Gastrocnemius medialis (tissue), 4 donors: ENCODE measurements around the gene ZEB1. TPM values are rescaled to one million over a fixed set of nuclear protein-coding genes. Genes with fewer than 3 reads are reported as not detected.
"Not testable (repeated sequence)": the region's sequence is repeated elsewhere in the genome, so short reads cannot be mapped to it uniquely, and the experiment has no call there.

ENCODE experiments used
- ATAC-seq, 2 donors: fragments of 150-250 bp; one replicate each; pipeline ENCODE4 v1.9.1; 2016
- DNase-seq, 2 donors: peaks; one replicate each; pipeline ENCODE4 v3.0.0-alpha.2; 2019
- H3K27ac ChIP-seq, 4 donors: fragments of 200-600 bp; sonication (generic); 1 replicate in 1 of 4; 2 replicates in 3 of 4; pipeline ENCODE4 v1.5.1; 2016 to 2018; ENCODE audit warnings: mild to moderate bottlenecking in 2 of 4, moderate library complexity in 1 of 4
- H3K27me3 ChIP-seq, 3 donors: fragments of 200-600 bp; sonication (generic) in 2 of 3; 1 replicate in 1 of 3; 2 replicates in 2 of 3; pipeline versions ENCODE4 v1.5.1 to v1.6.0; 2016 to 2019; ENCODE audit warnings: mild to moderate bottlenecking in 1 of 3, moderate library complexity in 1 of 3
- H3K36me3 ChIP-seq, 2 donors: fragments of 200-600 bp; sonication (generic) in 1 of 2; one replicate each; pipeline ENCODE4 v1.5.1; 2017 to 2018
- H3K4me1 ChIP-seq, 2 donors: fragments of 200-600 bp; sonication (generic) in 1 of 2; one replicate each; pipeline ENCODE4 v1.5.1; 2016 to 2017; ENCODE audit warnings: mild to moderate bottlenecking in 2 of 2
- H3K4me3 ChIP-seq, 4 donors: fragments of 200-600 bp; sonication (generic) in 3 of 4; 1 replicate in 1 of 4; 2 replicates in 3 of 4; pipeline ENCODE4 v1.5.1; 2016 to 2019; ENCODE audit warnings: mild to moderate bottlenecking in 2 of 4
- H3K9me3 ChIP-seq, 3 donors: fragments of 200-600 bp; sonication (generic) in 2 of 3; 1 replicate in 1 of 3; 2 replicates in 2 of 3; pipeline ENCODE4 v1.5.1; 2016 to 2019
- POLR2A ChIP-seq, 2 donors: fragments of 450-650 bp; IDR thresholded peaks; one replicate each; pipeline ENCODE4 v1.6.1; 2017; ENCODE audit warnings: antibody characterized with exemption in 2 of 2, mild to moderate bottlenecking in 2 of 2, moderate library complexity in 2 of 2
- in situ Hi-C, 4 donors: fragments of 200-750 bp; cut with MboI; loops; one replicate each; pipeline versions ENCODE4 v1.15.0 to v1.8.0; 2017; ENCODE audit warnings: low sequenced_read_pairs in 4 of 4
- intact Hi-C: fragments of 100-400 bp; cut with DNase I; formaldehyde crosslinking; loops from one replicate; pipeline ENCODE4 v1.15.1; 2023; ENCODE audit warnings: low total_unique reads
- total RNA-seq, 4 donors: library from RNA; depleted of rRNA; stranded (reverse); fragments of >200 nt; gene quantifications; one replicate each; pipeline versions ENCODE4 v1.1.0 to v1.2.3, GENCODE V29; 2016
- TF ChIP-seq, protein P1 (sequence below), 5 experiments: fragments of 450-650 bp in 3 of 5; fragments of 200-600 bp in 2 of 5; sonication (generic) in 2 of 5; IDR thresholded peaks in 4 of 5; conservative IDR thresholded peaks in 1 of 5; 1 replicate in 4 of 5; 2 replicates in 1 of 5; pipeline ENCODE4 v1.5.1; 2016 to 2019; ENCODE audit warnings: antibody characterized with exemption in 5 of 5, mild to moderate bottlenecking in 3 of 5, moderate library complexity in 3 of 5

The ZEB1 gene
- total RNA-seq, 4 donors from 2014 or later: 67.4 to 175 (median 137) TPM

DNA sequence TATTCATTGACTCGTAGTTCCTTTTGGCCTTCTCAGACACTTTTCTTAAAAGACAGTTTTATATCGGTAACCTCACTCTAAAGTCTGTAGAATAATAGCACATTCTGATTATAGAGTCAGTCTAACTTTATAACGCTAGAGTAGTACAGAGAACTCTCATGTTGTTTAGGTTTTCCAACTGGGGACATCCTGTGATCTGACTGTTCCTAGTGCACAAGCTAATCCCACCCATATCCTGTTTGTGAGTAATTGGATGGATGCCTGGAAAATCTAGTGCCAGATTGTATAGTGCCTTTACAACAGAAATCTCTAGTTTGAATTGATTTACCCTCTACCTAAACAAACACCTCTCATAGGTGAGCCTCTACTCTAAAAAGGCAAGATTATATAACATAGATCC lies 107.4 kb downstream of the ZEB1 start:
- Histone ChIP-seq H3K27me3 (no peaks in the 10 kb centered on the region), H3K36me3 (no peaks in the 10 kb centered on the region), H3K27ac (peak overlapping the region; percentile 55 to 80 (median 74)), H3K9me3 (no peaks in the 10 kb centered on the region), H3K4me3 (peak overlapping the region in 1 of 4 donors; percentile 4), H3K4me1 (peaks cover 56 to 63% of the 10 kb centered on the region in 2 donors)
- TF ChIP-seq, protein P1, sequence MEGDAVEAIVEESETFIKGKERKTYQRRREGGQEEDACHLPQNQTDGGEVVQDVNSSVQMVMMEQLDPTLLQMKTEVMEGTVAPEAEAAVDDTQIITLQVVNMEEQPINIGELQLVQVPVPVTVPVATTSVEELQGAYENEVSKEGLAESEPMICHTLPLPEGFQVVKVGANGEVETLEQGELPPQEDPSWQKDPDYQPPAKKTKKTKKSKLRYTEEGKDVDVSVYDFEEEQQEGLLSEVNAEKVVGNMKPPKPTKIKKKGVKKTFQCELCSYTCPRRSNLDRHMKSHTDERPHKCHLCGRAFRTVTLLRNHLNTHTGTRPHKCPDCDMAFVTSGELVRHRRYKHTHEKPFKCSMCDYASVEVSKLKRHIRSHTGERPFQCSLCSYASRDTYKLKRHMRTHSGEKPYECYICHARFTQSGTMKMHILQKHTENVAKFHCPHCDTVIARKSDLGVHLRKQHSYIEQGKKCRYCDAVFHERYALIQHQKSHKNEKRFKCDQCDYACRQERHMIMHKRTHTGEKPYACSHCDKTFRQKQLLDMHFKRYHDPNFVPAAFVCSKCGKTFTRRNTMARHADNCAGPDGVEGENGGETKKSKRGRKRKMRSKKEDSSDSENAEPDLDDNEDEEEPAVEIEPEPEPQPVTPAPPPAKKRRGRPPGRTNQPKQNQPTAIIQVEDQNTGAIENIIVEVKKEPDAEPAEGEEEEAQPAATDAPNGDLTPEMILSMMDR (IDR thresholded peaks at IDR 0.05 in 4 of 5, conservative IDR thresholded peaks at IDR 0.05 in 1 of 5): no peak
- peak in 1 of 2 donors; percentile 14 for TF ChIP-seq POLR2A (IDR thresholded peaks at IDR 0.05)
- in situ Hi-C loops (no loop called here), intact Hi-C loops (no loop called here)
- peak; percentile 62 to 74 for ATAC-seq
- DNase-seq: no peak

DNA sequence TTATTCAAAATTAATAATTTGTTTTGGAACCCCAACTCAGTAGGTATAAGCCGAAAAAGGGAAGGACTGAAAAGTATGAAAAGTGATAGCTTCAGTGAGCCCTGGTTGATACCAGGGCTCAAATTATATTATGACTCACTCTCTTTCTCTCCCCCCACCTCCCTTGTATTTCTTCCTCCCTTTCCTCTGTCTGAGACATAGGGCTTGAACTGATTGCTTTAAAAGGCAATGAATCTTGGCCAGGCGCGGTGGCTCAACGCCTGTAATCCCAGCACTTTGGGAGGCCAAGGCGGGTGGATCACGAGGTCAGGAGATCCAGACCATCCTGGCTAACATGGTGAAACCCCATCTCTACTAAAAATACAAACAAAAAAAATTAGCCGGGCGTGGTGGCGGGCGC lies 108.3 kb downstream of the ZEB1 start:
- H3K9me3 ChIP-seq, intact Hi-C loops, in situ Hi-C loops, H3K4me3 ChIP-seq, H3K27me3 ChIP-seq, H3K36me3 ChIP-seq: not testable (repeated sequence)
- Histone ChIP-seq H3K27ac (peak overlapping the region; percentile 55 to 80 (median 74)), H3K4me1 (peaks cover 50 to 53% of the 10 kb centered on the region in 2 donors)
- DNase-seq: peak in 1 of 2 donors; percentile 59
- ATAC-seq: peak; percentile 87 to 96

DNA sequence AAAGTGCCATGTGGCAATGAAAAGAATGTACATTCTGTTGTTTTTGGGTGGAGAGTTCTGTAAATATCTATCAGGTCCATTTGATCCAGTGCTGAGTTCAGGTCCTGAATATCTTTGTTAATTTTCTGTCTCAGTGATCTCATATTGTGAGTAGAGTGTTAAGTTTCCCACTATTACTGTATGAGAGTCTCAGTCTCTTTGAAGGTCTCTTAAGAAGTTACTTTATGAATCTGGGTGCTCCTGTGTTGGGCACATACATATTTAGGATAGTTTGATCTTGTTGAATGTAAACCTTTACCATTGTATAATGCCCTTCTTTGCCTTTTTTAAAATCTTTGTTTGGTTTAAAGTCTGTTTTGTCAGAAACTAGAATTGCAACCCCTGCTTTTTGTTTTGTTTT lies 109.5 kb downstream of the ZEB1 start:
- H3K36me3 ChIP-seq, intact Hi-C loops, DNase-seq, H3K9me3 ChIP-seq, ATAC-seq, in situ Hi-C loops, H3K27me3 ChIP-seq, H3K4me3 ChIP-seq: not testable (repeated sequence)
- Histone ChIP-seq H3K4me1 (peaks cover 52 to 55% of the 10 kb centered on the region in 2 donors), H3K27ac (peak overlapping the region; percentile 55 to 80 (median 74))

DNA sequence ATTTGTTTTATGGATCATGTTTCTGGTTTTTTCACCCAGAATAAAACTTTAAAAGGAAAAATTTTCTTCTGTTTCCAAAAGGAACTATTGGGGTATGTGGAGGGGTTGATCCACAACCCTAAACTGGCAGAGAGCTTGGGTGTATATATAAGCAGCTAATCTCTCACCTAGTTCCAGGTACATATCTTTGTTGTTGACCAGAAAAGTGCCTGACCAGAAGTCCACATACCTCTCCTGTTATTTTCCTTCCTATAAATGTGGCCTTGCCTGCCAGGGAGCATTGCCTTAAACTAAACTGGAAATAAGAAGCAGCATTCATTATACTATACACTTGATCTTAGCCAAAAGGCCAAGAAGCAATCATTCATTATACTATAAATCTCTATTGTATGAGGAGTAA lies 112.0 kb downstream of the ZEB1 start:
- no peaks in the 10 kb centered on the region for H3K27me3 ChIP-seq
- peak overlapping the region in 1 of 4 donors; percentile 20 for H3K27ac ChIP-seq
- no peaks in the 10 kb centered on the region for H3K36me3 ChIP-seq
- DNase-seq (no peak), ATAC-seq (no peak)
- no peak overlapping the region for H3K4me3 ChIP-seq
- intact Hi-C loops: no loop called here
- no peak for TF ChIP-seq POLR2A (IDR thresholded peaks at IDR 0.05)
- TF ChIP-seq, protein P1 (IDR thresholded peaks at IDR 0.05 in 4 of 5, conservative IDR thresholded peaks at IDR 0.05 in 1 of 5): no peak
- in situ Hi-C loops: no loop called here
- peaks cover 0 to 6% (median 0%) of the 10 kb centered on the region in 3 donors for H3K9me3 ChIP-seq
- peaks cover 30 to 39% of the 10 kb centered on the region in 2 donors for H3K4me1 ChIP-seq

DNA sequence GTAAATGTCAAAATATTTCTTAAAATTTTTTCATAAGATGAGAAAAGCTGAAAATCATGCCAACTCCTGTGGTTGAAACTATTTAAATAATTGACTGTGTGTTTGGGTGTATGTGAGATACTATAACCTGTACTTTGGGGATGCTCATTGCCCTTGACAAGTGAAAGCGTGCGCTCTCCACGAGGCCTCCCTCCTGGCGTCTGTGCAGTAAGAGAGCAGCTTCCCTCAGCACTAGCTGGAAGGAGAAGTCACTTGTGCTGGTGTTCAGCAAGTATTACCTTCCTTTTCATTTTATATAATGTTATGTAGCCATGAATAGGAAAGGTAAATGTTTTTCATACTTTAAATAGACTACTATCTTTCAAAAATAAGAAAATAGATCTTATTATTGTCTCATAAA lies 118.9 kb downstream of the ZEB1 start:
- ATAC-seq (no peak), DNase-seq (no peak)
- Histone ChIP-seq H3K36me3 (no peaks in the 10 kb centered on the region), H3K4me3 (no peak overlapping the region), H3K4me1 (peaks cover 20 to 28% of the 10 kb centered on the region in 2 donors), H3K27me3 (no peaks in the 10 kb centered on the region), H3K9me3 (peaks cover 0 to 6% (median 0%) of the 10 kb centered on the region in 3 donors), H3K27ac (no peak overlapping the region)
- intact Hi-C loops: no loop called here
- in situ Hi-C loops: no loop called here
- no peak for TF ChIP-seq POLR2A (IDR thresholded peaks at IDR 0.05)
- TF ChIP-seq, protein P1 (IDR thresholded peaks at IDR 0.05 in 4 of 5, conservative IDR thresholded peaks at IDR 0.05 in 1 of 5): no peak

DNA sequence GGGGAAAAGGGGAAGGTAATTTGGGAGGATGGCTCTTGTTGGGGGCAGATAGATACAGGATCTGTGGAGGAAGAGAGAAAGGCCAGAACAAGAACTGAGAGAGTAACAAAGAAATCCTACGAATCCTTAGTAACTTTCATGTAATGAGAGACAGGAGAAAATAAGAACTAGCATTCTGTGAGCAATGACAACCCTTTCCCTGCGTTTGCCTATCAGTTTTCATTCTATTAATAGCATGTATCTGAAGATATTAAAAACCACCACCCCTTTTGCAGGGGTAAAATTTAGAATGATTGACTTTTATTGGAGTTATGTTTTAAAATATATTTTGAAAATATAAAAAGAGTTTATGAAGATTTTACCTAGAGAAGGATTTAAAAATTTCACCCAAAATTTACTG lies 132.8 kb downstream of the ZEB1 start:
- H3K27me3 ChIP-seq: no peaks in the 10 kb centered on the region
- no peaks in the 10 kb centered on the region for H3K9me3 ChIP-seq
- peak overlapping the region in 1 of 4 donors; percentile 8 for H3K4me3 ChIP-seq
- ATAC-seq: peak; percentile 47 to 58
- H3K4me1 ChIP-seq: peaks cover 33 to 35% of the 10 kb centered on the region in 2 donors
- no peaks in the 10 kb centered on the region for H3K36me3 ChIP-seq
- DNase-seq: no peak
- intact Hi-C loops (no loop called here), in situ Hi-C loops (no loop called here)
- peak overlapping the region; percentile 32 to 67 (median 60) for H3K27ac ChIP-seq
- TF ChIP-seq, protein P1 (IDR thresholded peaks at IDR 0.05 in 4 of 5, conservative IDR thresholded peaks at IDR 0.05 in 1 of 5): no peak
- TF ChIP-seq POLR2A (IDR thresholded peaks at IDR 0.05): no peak
